Measurements from ENCODE around the gene SLCO4A1.

SLCO4A1 gene

DNA sequence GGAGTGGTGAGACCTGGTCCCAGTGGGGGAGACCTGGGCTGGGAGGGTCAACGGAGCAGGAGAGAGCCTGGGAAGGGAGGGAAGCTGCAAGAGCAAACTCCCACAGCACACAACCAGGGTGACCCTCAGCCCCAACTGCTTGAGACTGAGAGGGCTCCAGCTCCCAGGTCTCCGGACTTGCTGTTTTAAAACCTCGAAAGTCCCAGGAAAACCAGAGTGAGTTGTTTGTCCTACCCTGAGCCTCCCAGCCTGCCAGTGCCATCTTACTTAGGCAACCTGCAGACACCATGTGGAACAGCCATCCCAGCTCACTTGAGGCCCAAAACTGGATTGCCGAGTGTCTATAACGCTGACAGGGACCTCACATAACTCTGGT, 61.5 kb downstream of the SLCO4A1 start:
- no peak for DNase-seq

DNA sequence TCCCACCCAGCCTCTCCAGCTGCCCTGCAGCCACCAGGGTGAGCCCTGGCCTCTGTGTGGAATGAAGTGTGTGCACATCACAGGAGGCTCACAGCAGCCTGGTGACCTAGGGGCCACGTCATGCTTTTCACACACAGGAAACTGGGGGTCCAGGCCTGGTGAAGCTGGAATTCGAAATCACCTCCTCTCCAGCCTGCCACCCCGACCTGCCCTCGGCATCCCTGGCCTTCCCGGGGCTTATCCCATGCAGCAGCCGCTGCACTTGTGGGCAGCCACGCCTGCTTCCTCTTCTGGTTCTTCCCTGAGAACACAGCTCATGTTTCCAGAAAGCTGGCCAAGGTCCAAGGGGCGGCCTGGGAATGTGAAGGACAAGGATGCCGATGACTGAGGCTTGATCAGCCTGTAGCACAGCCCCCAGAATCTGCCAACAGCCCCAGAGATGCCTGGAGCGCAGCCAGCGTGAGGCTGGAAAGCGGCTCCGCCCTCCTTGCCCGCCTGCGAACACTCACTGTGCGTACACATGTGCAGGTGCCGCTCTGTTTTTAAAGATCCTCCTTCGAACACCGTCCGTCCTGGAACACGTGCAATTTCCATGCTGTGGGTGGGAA, 62.1 kb downstream of the SLCO4A1 start:
- DNase-seq, result no peak

- no peak for DNase-seq
Observed at GRCh38 chr20:62705627-62706026, 63.3 kb downstream of the SLCO4A1 start.

- no peak for DNase-seq
Observed at GRCh38 chr20:62706344-62706743, 64.0 kb downstream of the SLCO4A1 start.

DNA sequence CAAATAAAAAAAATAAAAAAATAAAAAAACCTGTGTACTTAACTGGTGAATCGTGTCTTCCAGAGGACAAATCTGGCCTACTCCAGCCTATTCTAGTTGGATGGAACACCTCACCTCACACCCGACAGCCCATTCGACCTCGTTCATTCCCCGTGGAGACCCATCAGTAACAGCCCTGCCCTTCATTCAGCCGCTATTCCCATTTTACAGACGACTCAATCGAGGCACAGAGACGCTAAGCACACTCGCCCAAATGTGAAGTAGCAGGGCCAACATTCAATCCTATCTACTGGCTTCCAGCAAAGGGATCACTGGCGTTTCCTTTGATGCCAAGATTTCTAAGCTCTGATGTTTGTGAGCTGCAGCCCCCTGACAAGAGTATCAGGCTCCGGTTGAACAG, 64.6 kb downstream of the SLCO4A1 start:
- no peak for DNase-seq

DNA sequence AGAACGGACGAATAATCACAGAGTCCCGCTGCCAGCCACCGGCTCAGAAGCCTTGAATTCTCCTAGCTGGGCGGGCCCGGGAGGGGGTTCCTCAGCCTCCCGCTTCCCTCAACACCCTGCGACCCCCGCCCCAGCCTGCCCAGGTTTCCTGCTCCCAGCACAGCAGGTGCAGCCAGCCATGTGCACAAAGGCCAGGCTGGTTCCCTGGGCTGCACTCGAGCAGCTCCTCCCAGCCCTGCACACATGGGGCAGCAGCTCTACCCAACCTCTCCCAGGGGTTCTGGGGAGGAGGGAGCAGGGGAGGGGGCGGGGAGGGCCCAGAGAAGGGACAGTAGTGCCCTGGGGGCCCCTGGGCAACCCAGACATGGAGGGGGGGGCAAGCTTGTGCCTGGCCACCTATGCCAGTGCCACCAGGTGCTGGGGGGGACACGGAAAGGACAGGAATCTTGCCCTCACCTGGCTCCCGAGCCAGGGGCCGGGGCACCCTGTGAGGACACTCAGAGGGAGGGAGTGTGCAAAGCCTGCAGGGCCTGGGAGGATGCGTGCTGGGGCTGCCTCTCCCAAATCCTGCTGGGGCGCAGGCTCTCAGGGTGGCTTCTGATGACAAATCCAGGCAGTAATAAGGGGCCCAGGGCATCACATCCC, 65.1 kb downstream of the SLCO4A1 start:
- DNase-seq, result no peak

- peak; percentile 43 for DNase-seq
Observed at GRCh38 chr20:62707921-62708521, 65.7 kb downstream of the SLCO4A1 start.

DNA sequence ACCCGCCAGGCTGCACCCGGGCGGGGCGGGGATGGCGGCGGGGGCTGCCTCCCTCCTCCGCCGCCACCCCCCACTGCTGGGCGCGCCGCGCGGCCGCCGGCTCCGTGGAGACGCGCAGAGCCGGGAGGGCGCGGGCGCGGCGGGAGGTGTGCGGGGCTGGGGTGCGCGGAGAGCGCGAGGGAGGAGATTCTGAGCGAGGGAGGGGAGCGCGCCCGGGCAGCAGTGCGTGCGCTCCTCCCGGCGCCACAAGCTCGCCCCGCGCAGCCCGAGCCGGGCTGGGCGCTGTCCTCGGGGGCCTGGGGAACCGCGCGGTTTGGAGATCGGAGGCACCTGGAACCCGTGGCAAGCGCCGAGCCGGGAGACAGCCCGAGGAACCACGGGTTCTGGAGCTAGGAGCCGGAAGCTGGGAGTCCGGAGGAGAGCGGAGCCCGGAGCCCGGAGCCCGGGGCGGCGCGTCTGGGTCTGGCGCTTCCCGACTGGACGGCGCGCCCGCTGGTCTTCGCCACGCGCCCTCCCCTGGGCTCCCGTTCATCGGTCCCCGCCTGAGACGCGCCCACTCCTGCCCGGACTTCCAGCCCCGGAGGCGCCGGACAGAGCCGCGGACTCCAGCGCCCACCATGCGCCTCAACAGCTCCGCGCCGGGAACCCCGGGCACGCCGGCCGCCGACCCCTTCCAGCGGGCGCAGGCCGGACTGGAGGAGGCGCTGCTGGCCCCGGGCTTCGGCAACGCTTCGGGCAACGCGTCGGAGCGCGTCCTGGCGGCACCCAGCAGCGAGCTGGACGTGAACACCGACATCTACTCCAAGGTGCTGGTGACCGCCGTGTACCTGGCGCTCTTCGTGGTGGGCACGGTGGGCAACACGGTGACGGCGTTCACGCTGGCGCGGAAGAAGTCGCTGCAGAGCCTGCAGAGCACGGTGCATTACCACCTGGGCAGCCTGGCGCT, 66.6 kb downstream of the SLCO4A1 start, which contains the start of gene NTSR1:
TSS of gene NTSR1 (plus strand) at position 246 of the 946 bp plus-strand sequence. CDS start at position 618, 372 bp downstream.
- DNase-seq, result peak; percentile 37

GRCh38 chr20:62709537-62709905, 67.2 kb downstream of the SLCO4A1 start:
- DNase-seq, result no peak

- no peak for DNase-seq
Observed at GRCh38 chr20:62710221-62710885, 68.0 kb downstream of the SLCO4A1 start.

GRCh38 chr20:62710886-62711702, 68.8 kb downstream of the SLCO4A1 start:
- DNase-seq, result peak; percentile 71

GRCh38 chr20:62711703-62712101, 69.4 kb downstream of the SLCO4A1 start:
- no peak for DNase-seq

- DNase-seq, result no peak
Observed at GRCh38 chr20:62712606-62713005, 70.3 kb downstream of the SLCO4A1 start.

DNA sequence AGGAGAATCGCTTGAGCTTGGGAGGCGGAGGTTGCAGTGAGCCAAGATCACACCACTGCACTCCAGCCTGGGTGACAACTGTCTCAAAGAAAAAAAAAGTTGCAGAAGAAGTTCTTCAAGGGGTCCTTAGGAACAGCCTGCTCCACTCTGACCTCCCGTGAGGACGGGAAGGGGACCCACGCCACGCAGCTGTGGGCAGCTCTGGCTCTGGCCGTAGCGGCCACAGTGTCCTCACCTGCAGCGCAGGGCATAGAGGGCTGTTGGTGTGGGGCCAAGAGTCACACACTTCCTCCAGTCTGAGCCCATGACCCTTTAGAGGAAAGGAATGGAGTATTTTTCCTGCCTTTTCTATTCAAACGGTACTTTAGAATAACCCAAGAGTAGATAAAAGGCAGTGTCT, 71.7 kb downstream of the SLCO4A1 start:
- no peak for DNase-seq

GRCh38 chr20:62714799-62715198, 72.5 kb downstream of the SLCO4A1 start:
- DNase-seq, result no peak

DNA sequence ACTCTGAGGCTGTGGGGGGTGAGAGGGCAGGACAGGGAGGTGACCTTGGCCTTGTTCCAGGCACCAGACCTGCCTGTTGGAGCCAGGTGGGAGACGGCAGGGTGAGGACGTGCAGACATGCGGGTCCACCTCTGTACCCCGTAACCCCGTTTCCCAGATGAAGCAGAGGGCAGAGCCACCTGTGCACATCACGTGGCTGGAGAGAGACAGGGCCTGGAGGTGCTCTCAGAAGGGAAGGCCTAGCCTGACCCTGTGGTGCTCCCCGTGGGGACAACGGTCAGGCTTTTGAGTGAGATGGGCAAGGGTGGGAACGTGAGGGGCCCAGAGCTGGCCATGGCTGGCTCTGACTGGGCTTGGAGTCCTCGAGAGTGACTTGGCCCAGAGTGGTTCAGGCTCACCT, 72.9 kb downstream of the SLCO4A1 start:
- no peak for DNase-seq

DNA sequence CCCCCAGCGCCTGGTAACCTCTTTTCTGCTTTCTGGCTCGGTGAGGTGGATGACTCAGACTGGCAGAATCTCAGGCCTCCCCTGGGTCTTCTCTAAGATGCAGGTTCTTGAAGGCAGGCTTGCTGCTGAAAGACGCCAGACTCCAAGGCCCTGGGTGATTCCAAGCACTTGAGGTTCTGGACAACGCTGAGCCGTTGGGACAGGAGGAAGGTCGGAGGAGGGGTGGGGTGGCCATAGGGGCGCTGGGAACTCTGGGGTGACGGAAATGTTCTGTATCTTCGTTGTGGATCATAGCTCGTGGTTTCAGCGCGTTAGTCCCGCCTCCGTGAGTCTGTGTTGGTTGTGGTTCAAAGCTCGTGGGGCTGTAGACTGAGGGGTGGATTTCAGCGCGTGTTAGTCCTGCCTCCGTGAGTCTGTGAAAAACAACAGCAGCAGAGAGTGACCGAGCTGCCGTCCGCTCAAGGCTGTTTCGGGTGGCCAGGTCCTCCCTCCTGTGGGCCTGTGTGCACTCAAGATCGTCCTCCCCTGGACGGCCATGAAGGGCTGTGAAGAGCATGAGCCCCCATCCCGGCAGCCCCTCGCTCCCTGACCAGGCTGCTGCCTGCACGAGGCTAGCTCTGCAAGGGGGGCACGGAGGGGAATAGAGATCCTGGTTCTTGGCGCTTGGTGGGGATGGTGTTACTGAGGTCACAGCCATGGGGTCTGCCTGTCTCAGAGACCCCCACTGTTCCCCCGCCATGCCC, 74.1 kb downstream of the SLCO4A1 start:
- peak; percentile 82 for DNase-seq

- no peak for DNase-seq
Observed at GRCh38 chr20:62716941-62717310, 74.6 kb downstream of the SLCO4A1 start.

DNA sequence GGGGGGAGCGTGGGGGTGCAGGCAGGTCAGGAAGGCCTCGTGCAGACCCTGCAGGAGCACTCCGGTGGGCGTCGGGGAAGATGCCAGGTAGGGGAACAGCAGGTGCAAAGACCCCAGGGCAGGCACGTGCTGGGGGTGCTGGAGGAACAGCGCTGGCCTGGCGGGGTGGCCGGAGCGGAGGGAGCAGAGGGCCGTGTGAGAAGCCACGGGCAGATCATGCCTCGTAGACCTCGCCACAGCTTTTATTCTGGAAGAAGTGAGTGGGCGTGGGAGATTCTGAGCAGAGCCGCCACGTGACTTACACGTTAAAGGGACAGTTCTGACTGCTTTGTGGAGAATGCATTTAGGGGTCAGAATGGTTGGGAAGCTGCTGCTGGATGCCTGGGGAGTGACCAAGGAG, 75.6 kb downstream of the SLCO4A1 start:
- DNase-seq, result no peak

DNA sequence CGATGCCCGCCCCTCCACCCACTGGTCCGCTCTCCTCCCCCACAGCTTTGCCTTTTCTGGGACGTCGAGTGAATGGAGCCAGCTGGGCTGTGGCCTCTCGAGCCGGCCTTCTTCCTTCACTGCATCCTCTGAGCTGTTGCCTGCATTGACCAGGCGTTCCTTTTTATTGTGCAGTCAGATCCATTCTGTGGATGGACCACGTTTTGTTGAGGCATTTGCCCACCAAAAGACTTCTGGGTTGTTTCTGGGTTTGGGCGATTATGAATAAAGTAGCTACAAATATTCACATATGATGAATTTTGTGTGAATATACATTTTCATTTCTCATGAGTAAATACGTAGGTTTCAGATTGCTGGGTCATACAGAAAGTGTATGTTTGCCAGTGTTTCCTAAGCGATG, 76.2 kb downstream of the SLCO4A1 start:
- DNase-seq, result no peak

- DNase-seq, result no peak
Observed at GRCh38 chr20:62719250-62719935, 77.1 kb downstream of the SLCO4A1 start.

Measured in CD4-positive, alpha-beta T cell treated with Interleukin-17A for 4 hours (primary cell).